Eye (tissue), 1 donor: ENCODE data around the gene EPHX1.

Experiments
- DNase-seq: peaks from one replicate; pipeline ENCODE4 v3.0.0-alpha.2; 2015

Gene EPHX1

GRCh38 chr1:225844236-225845061 is 34.5 kb downstream of the EPHX1 start:
- no peak for DNase-seq

- DNase-seq = no peak
Observed at GRCh38 chr1:225845097-225845496, 35.2 kb downstream of the EPHX1 start.

GRCh38 chr1:225845571-225846259 is 35.8 kb downstream of the EPHX1 start:
- DNase-seq = peak; percentile 88

- DNase-seq = no peak
Observed at GRCh38 chr1:225846331-225847310, 36.7 kb downstream of the EPHX1 start.

- DNase-seq = no peak
Observed at GRCh38 chr1:225847610-225848009, 37.7 kb downstream of the EPHX1 start.

- peak; percentile 47 for DNase-seq
Observed at GRCh38 chr1:225848030-225848955, 38.4 kb downstream of the EPHX1 start.

GRCh38 chr1:225849925-225850324 is 40.0 kb downstream of the EPHX1 start:
- no peak for DNase-seq

- DNase-seq = no peak
Observed at GRCh38 chr1:225850370-225850769, 40.4 kb downstream of the EPHX1 start.

GRCh38 chr1:225851805-225852204 is 41.9 kb downstream of the EPHX1 start:
- DNase-seq = no peak

- no peak for DNase-seq
Observed at GRCh38 chr1:225852413-225853124, 42.6 kb downstream of the EPHX1 start.

- no peak for DNase-seq
Observed at GRCh38 chr1:225853441-225853840, 43.5 kb downstream of the EPHX1 start.

GRCh38 chr1:225855503-225856300 is 45.8 kb downstream of the EPHX1 start:
- peak; percentile 53 for DNase-seq

- DNase-seq = no peak
Observed at GRCh38 chr1:225857256-225857655, 47.3 kb downstream of the EPHX1 start.

- DNase-seq = no peak
Observed at GRCh38 chr1:225859151-225859550, 49.2 kb downstream of the EPHX1 start.

GRCh38 chr1:225860107-225860506 is 50.2 kb downstream of the EPHX1 start:
- no peak for DNase-seq

GRCh38 chr1:225860876-225861441 is 51.0 kb downstream of the EPHX1 start:
- no peak for DNase-seq

GRCh38 chr1:225861834-225862580 is 52.1 kb downstream of the EPHX1 start:
- no peak for DNase-seq

- DNase-seq = no peak
Observed at GRCh38 chr1:225862581-225862950, 52.6 kb downstream of the EPHX1 start.

GRCh38 chr1:225863167-225863566 is 53.2 kb downstream of the EPHX1 start:
- DNase-seq = no peak
